ENCODE measurements around the gene RBM25. TPM values are rescaled to one million over a fixed set of nuclear protein-coding genes. Genes with fewer than 3 reads are reported as not detected.
A peak's percentile ranks its signal among the peaks of the same experiment; 100 is the strongest.
"Not testable (repeated sequence)": the region's sequence is repeated elsewhere in the genome, so short reads cannot be mapped to it uniquely, and the experiment has no call there.

The RBM25 gene
- 100 TPM for total RNA-seq

DNA sequence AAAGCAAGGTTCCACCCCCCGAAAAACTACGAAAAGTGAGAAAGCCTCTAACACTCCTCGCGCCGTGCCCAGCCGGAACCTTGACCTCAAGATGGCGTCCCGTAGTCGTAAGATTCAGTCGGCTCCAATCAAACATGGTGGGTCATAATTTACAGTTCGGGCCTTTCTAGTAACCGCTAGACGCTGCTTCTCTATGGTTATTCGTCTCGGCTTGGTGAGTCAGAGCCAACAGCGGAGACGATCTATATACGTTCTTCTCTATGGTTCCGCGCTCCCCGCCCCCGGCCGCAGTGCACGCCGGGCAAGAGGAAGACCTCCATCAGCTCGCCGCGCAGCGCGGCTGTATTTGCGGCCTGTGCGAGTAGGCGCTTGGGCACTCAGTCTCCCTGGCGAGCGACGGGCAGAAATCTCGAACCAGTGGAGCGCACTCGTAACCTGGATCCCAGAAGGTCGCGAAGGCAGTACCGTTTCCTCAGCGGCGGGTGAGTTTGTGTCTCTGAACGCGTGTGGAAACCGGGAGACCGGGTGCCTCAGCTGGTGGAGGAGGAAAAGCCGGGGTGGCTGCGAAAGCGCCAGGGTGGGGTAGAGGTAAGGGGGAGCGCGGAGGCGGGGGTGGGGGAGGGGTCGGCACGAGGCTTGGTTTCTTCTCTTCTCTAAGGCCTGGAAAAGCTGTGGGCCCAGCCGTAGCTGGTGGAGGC, at the start of gene RBM25:
RBM25 (plus strand) TSS at position 311 of the 698 bp plus-strand sequence. CDS start 13,108 bp downstream, outside the sequence.
- peak; percentile 96 for DNase-seq (ENCODE audit: low spot score)
- peak; percentile 99 for ATAC-seq
- intact Hi-C loops (cut with DNase I) = no loop called here

DNA sequence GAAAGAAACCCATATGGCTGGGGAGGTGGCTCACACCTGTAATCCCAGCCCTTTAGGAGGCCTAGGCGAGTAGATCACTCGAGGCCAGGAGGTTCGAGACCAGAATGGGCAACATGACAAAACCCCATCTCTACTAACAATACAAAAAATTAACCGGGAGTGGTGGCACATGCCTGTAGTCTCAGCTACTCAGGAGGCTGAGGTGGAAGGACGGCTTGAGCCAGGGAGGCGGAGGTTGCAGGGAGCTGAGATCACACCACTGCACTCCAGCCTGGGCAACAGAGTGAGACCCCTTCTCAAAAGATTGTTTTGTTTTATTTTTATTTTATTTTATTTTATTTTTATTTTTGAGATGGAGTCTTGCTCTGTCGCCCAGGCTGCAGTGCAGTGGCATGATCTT, 47.1 kb upstream of the RBM25 start:
- intact Hi-C loops (cut with DNase I); ATAC-seq; DNase-seq (ENCODE audit: low spot score): not testable (repeated sequence)

DNA sequence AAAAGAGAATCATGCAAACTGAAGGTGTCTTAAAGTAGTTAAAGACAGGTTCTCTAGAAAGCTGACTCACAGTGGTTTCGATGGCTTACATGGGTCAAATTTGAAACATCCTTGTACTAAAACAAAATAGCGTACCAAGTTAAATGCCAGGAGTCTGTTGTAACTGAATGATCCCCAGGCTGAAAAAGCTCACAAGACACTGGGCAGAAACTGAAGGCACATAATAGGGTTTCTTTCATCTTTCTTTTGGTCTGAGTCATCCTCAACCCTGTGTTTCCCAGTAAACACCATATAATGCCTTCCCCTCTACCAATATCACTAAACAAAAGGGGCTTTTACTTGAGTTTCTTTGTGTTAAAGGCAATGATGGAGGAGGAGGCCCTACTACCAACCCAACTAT, 44.2 kb upstream of the RBM25 start:
- DNase-seq (ENCODE audit: low spot score) (no peak), ATAC-seq (no peak)
- intact Hi-C loops (cut with DNase I) = no loop called here

DNA sequence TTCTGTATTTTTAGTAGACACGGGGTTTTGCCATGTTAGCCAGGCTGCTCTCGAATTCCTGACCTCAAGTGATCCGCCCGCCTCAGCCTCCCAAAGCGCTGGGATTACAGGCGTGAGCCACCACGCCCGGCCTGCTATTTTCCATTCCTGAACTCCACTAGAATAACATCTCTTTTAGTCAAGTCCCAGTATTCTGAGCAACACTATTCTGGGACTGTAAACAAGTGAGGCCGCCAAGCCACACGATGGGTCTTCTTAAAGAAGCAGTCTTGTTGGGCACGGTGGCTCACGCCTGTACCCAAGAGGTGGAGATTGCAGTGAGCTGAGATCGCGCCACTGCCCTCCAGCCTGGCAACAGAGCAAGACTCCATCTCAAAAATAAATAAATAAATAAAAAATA, 42.8 kb upstream of the RBM25 start:
- intact Hi-C loops (cut with DNase I); ATAC-seq; DNase-seq (ENCODE audit: low spot score): not testable (repeated sequence)

DNA sequence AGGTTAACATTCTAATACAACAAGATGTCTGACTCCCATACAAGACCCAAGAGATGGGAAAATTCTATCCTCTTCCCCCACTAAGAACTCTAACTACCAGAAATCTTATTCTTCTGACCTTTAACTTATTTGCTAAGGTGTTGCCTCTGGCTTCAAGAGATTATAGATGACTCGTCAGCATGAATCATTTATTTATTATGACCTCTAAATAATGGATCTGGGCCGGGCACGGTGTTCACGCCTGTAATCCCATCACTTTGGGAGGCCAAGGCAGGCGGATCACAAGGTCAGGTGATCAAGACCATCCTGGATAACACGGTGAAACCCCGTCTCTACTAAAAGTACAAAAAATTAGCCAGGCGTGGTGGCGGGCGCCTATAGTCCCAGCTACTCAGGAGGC, 42.3 kb upstream of the RBM25 start:
- ATAC-seq; DNase-seq (ENCODE audit: low spot score); intact Hi-C loops (cut with DNase I): not testable (repeated sequence)

DNA sequence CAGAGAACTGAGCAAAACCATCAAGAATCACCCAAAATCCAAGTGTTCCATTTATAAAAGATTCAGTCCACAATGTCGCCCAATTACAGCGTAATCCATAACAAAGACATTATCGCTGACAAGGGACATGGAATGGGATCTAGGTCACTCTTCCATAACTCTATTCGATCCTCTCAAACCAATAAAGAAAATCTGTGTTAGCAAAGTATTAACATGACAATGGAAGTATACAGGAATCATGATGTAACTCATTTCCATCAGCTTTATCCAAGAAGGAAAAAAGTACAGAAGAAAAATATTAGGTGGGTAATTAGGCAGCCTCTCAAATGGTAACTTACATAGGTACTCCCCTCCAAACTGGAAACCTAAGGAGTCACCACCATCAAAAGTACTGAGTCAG, 36.3 kb upstream of the RBM25 start:
- no peak for DNase-seq (ENCODE audit: low spot score)
- no peak for ATAC-seq
- intact Hi-C loops (cut with DNase I) = no loop called here

DNA sequence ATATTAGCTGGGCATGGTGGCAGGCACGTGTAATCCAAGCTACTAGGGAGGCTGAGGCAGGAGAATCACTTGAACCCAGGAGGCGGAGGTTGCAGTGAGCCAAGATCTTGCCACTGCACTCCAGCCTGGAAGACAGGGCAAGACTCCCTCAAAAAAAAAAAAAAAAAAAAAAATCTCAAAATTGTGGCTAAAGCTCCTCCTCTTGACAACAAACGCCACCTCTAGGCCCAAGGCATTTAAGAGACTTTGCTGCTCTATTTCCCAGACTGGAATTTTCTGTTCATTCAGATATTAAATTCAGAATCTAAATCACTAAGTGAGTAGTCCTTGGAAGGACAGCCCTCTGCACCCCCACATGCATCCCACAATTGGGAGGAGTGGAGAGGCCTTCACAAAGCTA, 32.8 kb upstream of the RBM25 start:
- intact Hi-C loops (cut with DNase I) = no loop called here
- ATAC-seq (no peak), DNase-seq (ENCODE audit: low spot score) (no peak)

DNA sequence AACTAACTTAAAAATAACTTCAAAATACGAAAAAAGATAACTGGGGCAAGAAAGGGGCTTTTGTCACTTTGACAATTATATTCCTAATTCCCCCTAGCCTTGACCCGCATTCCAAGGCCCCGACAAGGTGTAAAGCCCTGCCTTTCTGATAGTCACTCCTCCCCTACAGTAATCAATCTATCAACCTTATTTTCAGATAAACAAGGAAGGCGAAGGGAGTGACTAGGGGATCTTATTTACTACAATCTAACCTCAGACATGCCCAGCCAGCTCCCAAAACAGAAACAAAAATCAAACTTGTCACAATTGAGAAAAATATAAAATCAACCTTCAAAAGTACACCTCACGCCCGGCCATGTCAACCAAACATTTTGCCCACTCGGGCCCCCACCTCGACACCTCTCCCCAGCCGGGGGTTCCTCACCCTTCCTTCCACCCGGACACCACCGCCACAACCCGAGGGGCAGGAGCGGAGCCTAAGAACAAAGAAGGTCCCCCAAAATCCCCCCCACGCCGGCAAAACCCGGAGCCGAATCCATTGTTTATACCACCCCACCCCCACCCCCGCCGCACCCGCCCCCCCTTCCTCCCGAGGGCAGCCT, 32.0 kb upstream of the RBM25 start:
- intact Hi-C loops (cut with DNase I) = no loop called here
- peak; percentile 66 for DNase-seq (ENCODE audit: low spot score)
- ATAC-seq = no peak

DNA sequence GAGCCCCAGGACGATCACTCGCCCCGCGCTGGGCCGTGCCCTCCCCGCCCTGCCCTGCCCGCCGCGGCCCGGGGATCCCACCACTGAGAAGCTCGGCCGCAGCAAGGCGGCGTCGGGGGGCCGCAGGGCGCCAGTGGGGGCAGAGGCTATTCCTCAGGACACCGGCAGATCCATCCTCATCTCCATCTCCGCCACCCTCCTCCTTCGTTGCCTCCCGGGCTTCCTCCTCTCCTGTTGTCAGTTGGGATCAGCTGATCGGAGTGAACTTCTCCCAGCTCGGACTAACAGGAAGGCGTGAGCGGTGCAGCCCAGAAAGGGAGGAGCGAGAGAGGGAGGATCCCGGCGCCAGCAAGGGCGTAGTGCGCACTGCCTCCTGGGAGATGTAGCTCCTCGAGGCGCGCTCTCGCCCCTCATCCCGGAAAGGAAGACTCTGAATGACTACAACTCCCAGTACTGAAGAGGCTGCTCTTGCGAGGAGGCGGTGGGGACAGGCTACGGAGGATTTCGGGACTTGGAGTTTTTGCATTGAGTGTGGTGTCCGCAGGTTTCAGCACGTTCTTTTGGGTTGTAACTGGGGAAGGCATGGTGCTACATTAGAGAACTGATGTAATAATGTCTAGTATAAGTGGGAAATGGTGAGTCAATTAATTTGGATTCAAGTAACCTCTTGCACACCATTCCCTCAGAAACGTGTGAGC, 31.3 kb upstream of the RBM25 start, which contains the start of gene ZFYVE1:
ZFYVE1 (minus strand) TSS at position 262 of the 698 bp plus-strand sequence. CDS start 2,598 bp downstream, outside the sequence.
- ATAC-seq = peak; percentile 100
- intact Hi-C loops (cut with DNase I) = no loop called here
- peak; percentile 97 for DNase-seq (ENCODE audit: low spot score)

DNA sequence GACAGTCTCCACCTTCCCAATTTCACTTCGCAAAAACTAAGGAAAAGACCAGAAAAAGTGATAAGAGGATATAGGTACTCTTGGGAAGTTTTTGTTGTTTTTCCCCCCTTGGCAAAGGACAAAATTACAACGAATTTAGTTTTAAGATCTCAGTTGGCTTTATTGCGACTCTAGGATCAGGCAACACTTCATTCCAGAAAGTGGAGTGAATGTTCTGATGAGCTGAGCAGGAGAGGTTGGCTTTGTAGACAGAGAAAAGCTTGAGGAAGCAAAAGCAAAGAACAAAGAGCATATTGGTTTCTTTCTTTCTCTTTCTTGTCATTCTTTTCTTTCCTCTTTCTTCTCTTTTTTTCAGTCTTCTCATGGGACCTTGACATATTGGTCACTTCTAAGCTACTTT, 30.8 kb upstream of the RBM25 start:
- intact Hi-C loops (cut with DNase I) = no loop called here

DNA sequence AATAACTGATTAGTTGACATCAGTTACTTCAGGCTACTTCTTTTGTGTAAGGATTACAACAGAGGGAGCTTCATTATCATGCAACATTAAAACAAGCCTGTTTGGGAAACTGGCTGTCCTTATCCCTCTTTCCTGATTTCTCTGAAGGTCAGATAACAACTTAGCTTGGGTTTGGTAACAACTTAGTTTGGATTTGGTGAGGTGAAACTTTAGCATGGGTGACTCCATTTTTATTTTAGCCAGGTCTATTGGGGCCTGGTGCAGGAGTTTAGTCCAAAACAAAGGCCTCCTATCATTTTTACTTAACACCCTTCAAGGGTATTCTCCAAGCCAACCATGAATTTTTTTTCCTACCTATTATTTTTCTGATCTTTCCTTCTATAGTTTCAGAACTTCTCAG, 30.4 kb upstream of the RBM25 start:
- intact Hi-C loops (cut with DNase I) = no loop called here
- ATAC-seq = no peak
- no peak for DNase-seq (ENCODE audit: low spot score)

More for the DNA sequence above, 30.8 kb upstream of the RBM25 start:
- ATAC-seq (no peak), DNase-seq (ENCODE audit: low spot score) (no peak)

DNA sequence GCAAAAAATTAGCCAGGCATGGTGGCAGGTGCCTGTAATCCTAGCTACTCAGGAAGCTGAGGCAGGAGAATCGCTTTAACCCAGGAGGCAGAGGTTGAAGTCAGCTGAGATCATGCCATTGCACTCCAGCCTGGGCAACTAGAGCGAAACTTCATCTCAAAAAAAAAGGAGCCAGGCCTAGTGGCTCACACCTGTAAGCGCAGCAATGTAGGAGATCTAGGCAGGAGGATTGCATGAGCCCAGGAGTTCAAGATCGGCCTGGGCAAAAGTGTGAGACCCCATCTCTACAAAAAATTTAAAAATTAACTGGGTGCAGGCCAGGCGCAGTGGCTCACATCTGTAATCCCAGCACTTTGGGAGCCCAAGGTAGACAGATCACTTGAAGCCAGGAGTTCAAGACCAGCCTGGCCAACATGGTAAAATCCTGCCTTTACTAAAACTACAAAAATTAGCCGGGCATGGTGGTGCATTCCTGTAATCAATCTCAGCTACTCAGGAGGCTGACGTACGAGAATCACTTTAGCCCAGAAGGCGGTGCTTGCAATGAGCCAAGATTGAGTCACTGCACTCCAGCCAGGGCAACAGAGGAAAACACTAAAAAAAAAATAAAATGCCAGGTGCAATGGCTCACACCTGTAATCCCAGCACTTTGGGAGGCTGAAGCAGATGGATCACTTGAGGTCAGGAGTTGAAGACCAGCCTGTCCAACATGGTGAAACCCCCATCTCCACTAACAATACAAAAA, 21.5 kb upstream of the RBM25 start:
- DNase-seq (ENCODE audit: low spot score); intact Hi-C loops (cut with DNase I); ATAC-seq: not testable (repeated sequence)

DNA sequence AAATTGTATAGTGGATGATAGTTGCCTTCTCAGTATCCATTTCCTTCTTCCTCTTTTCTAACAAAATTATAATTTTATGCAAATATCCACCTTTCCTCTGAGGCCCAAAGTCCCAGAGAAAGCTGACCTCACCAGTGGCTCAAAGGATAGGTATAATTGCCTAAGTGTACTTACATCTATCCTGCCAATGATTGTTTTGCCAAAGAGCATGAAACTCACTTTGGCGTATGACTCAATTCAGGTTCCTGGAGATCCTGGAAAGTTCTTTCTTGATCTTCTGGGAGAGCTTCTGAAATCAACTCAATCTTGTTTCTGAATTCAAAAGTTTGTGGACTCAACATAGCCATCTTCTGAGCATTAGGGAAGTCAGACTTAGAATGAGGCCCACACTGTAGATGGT, 10.5 kb upstream of the RBM25 start:
- ATAC-seq (no peak), DNase-seq (ENCODE audit: low spot score) (no peak)
- intact Hi-C loops (cut with DNase I) = no loop called here

DNA sequence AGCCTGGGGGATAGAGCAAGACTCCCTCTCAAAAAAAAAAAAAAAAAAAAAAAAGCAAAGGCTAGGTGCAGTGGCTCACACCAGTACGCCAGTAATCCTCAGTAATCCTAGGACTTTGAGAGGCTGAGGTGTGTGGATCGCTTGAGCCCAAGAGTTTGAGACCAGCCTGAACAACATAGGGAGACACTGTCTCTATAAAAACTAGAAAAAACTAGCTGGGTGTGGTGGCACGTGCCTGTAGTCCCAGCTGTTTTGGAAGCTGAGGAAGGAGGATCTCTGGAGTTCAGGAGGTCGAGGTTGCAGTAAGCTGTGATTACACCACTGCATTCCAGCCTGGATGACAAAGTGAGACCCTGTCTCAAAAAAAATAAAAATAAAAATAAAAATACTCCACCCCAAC, 8.9 kb upstream of the RBM25 start:
- intact Hi-C loops (cut with DNase I) = no loop called here
- ATAC-seq (no peak), DNase-seq (ENCODE audit: low spot score) (no peak)

DNA sequence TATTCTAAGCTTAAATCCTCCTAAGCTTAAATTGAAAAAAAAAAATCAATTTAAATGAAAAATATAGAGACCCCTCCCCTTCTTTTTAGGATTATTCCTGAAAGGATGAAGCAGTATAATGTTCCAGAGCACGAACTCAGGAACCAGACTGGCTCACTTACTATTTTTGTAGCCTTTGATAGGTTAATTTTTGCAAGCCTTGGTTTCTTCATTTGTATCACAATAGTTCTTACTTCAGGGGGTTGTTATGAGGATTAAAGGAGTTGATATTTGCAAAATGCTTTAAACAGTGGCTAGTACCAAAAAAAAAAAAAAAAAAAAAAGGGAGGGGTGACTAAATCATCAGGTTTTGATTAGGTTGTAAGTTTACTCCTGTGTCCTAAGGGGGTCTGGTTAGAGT, 3.1 kb upstream of the RBM25 start:
- intact Hi-C loops (cut with DNase I) = no loop called here
- DNase-seq (ENCODE audit: low spot score) = no peak
- ATAC-seq = no peak

DNA sequence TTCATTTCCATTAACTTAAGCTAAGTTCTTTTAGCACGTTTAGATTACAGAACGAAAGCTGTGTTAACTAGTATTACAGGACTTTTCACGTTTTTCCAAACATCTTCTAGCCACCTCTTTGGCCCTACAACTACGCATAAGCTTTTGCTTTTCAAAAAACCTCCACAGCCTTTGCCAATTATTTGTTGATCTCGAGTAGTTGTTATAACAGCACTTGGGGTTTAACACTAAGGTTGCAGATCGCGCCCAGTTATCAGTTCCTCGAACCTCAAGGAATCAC, 450 bp upstream of the RBM25 start:
- no peak for DNase-seq (ENCODE audit: low spot score)
- intact Hi-C loops (cut with DNase I) = no loop called here
- no peak for ATAC-seq

DNA sequence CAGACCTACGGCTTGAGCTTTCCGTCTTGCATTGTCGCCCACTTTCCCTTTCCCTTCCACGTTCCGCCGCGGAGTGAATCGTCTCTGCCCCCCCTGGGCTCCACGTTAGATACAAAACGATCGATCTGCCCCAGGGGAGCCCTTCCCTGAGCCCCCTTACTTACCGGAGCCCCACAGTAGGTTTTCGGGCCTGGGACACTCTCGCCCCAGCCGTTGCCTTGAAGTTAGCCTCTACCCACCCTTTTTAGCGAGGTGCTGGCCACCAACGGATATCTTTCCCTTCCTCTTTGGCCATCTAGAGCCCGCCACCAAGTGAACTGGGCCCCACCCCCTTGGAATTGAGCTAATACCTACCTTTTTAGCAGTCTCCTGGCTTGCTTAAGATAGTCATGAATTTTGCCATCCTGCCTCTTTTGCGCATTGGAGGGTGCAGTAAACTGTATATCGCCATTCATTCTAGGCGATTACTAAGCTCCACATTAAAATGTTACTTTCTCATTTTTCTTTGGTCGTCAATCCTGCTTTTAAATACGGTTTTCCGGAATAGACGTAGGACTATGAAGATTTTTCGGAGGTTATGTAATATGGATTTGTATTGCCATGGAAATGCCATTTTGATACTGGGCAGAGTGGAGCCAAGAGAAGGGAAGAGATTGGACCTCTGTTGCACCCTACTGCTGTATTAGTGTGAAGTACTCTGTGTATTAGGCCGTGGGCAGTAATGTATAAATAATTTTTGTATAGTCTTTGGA, 764 bp downstream of the RBM25 start:
- intact Hi-C loops (cut with DNase I) = no loop called here
- no peak for DNase-seq (ENCODE audit: low spot score)
- ATAC-seq = peak; percentile 37

DNA sequence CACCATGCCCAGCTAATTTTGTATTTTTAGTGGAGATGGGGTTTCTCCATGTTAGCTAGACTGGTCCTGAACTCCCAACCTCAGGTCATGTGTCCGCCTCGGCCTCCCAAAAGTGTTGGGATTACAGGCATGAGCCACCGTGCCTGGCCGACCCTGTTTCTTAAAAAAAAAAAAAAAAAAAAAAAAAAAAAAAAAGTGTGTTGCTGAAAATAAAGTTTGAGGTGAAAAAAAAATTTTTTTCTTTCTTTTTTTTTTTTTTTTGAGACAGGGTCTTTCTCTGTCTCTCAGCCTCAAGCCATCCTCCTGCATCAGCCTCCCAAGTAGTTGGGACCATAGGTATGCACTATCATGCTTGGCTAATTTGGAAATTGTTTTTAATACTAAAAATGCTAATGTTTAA, 11.3 kb downstream of the RBM25 start:
- ATAC-seq = no peak
- DNase-seq (ENCODE audit: low spot score) = no peak
- intact Hi-C loops (cut with DNase I) = no loop called here

DNA sequence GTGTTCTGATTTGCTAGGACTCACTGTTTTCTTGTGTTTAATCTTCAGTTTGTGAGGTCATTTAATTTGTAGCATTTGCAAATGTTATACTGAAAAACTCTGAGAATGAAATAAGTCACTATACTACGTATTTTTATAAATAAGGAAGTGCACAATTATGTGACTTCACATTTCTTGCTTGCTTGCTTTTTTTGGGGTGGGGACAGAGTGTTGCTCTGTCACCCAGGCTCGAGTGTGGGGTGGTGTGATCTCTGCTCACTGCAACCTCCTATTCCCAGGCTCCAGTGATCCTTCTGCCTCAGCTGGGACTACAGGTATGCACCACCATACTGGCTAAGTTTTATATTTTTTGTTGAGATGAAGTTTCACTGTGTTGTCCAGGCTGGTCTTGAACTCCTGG, 32.7 kb downstream of the RBM25 start:
- intact Hi-C loops (cut with DNase I) = no loop called here
- DNase-seq (ENCODE audit: low spot score) (no peak), ATAC-seq (no peak)

All from sciatic nerve (tissue), 2 donors.